Liver (tissue), 9 donors: Measurements from ENCODE around the gene SPP1. TPM values are rescaled to one million over a fixed set of nuclear protein-coding genes. Genes with fewer than 3 reads are reported as not detected.

Experiments
- DNase-seq: peaks from one replicate; pipeline ENCODE4 v3.0.0-alpha.2; 2017; ENCODE audit warnings: low spot score
- H3K27ac ChIP-seq, 2 donors: one replicate each; pipeline ENCODE4 v1.7.0; 2013; ENCODE audit warnings: inconsistent platforms in 2 of 2, low read length in 2 of 2, control low read depth in 1 of 2, low read depth in 1 of 2, mild to moderate bottlenecking in 1 of 2
- H3K27me3 ChIP-seq, 4 donors: one replicate each; pipeline versions ENCODE4 v1.6.1 to v1.7.0; 2013; ENCODE audit warnings: low read length in 3 of 4, inconsistent platforms in 1 of 4, mild to moderate bottlenecking in 1 of 4, moderate library complexity in 1 of 4; ENCODE audit not compliant: control insufficient read depth in 4 of 4, insufficient read depth in 4 of 4
- H3K36me3 ChIP-seq, 4 donors: one replicate each; pipeline versions ENCODE4 v1.6.1 to v1.7.0; 2013; ENCODE audit warnings: low read length in 3 of 4, mild to moderate bottlenecking in 3 of 4, low read depth in 1 of 4, moderate library complexity in 1 of 4; ENCODE audit not compliant: control insufficient read depth in 4 of 4, insufficient read depth in 3 of 4
- H3K4me1 ChIP-seq, 4 donors: one replicate each; pipeline versions ENCODE4 v1.6.1 to v1.7.0; 2013; ENCODE audit warnings: low read length in 3 of 4, mild to moderate bottlenecking in 3 of 4, moderate library complexity in 1 of 4; ENCODE audit not compliant: control insufficient read depth in 4 of 4, insufficient read depth in 4 of 4
- H3K4me3 ChIP-seq, 3 donors: one replicate each; pipeline versions ENCODE4 v1.6.1 to v1.7.0; 2013; ENCODE audit warnings: low read length in 3 of 3, control low read depth in 1 of 3, low read depth in 1 of 3, mild to moderate bottlenecking in 1 of 3
- H3K9ac ChIP-seq, 2 donors: one replicate each; pipeline ENCODE4 v1.7.0; 2013; ENCODE audit warnings: low read length in 2 of 2, mild to moderate bottlenecking in 2 of 2, moderate library complexity in 2 of 2, control low read depth in 1 of 2, low read depth in 1 of 2
- H3K9me3 ChIP-seq, 4 donors: one replicate each; pipeline versions ENCODE4 v1.6.1 to v1.7.0; 2013; ENCODE audit warnings: low read length in 3 of 4; ENCODE audit not compliant: control insufficient read depth in 4 of 4
- ATF3 ChIP-seq: IDR thresholded peaks from 2 replicates; pipeline ENCODE4 v1.6.1; 2016; ENCODE audit warnings: antibody characterized with exemption
- EGR1 ChIP-seq, 2 donors: IDR thresholded peaks; 2 replicates each; pipeline ENCODE4 v1.6.1; 2016 to 2018; ENCODE audit warnings: antibody characterized with exemption in 2 of 2, low read depth in 2 of 2
- FOXA1 ChIP-seq: IDR thresholded peaks from 2 replicates; pipeline ENCODE4 v1.6.1; 2016; ENCODE audit warnings: antibody characterized with exemption
- FOXA2 ChIP-seq: IDR thresholded peaks from 2 replicates; pipeline ENCODE4 v1.6.1; 2016; ENCODE audit warnings: antibody characterized with exemption
- HNF4A ChIP-seq, 2 donors: conservative IDR thresholded peaks; 2 replicates each; pipeline ENCODE4 v1.6.1; 2016; ENCODE audit warnings: antibody characterized with exemption in 2 of 2, mild to moderate bottlenecking in 2 of 2
- HNF4G ChIP-seq: IDR thresholded peaks from 2 replicates; pipeline ENCODE4 v1.6.1; 2016; ENCODE audit warnings: antibody characterized with exemption
- JUND ChIP-seq, 2 donors: IDR thresholded peaks; 2 replicates each; pipeline ENCODE4 v1.6.1; 2016; ENCODE audit warnings: antibody characterized with exemption in 2 of 2
- NR2F2 ChIP-seq: IDR thresholded peaks from 2 replicates; pipeline ENCODE4 v1.6.1; 2016; ENCODE audit warnings: antibody characterized with exemption
- RAD21 ChIP-seq, 2 donors: IDR thresholded peaks; 2 replicates each; pipeline ENCODE4 v1.6.1; 2016; ENCODE audit warnings: antibody characterized with exemption in 2 of 2, mild to moderate bottlenecking in 2 of 2
- REST ChIP-seq: IDR thresholded peaks from 2 replicates; pipeline ENCODE4 v1.6.1; 2016; ENCODE audit warnings: antibody characterized with exemption, mild to moderate bottlenecking
- RXRA ChIP-seq, 2 donors: IDR thresholded peaks; 2 replicates each; pipeline ENCODE4 v1.6.1; 2017 to 2018; ENCODE audit warnings: antibody characterized with exemption in 2 of 2, mild to moderate bottlenecking in 1 of 2
- SP1 ChIP-seq: IDR thresholded peaks from 2 replicates; pipeline ENCODE4 v1.6.1; 2018; ENCODE audit warnings: antibody characterized with exemption, mild to moderate bottlenecking
- TAF1 ChIP-seq: conservative IDR thresholded peaks from 2 replicates; pipeline ENCODE4 v1.6.1; 2016; ENCODE audit warnings: antibody characterized with exemption, mild to moderate bottlenecking
- YY1 ChIP-seq: IDR thresholded peaks from 2 replicates; pipeline ENCODE4 v1.6.1; 2016; ENCODE audit warnings: antibody characterized with exemption, mild to moderate bottlenecking
- ZBTB33 ChIP-seq: IDR thresholded peaks from 2 replicates; pipeline ENCODE4 v1.6.1; 2016; ENCODE audit warnings: antibody characterized with exemption
- WGBS: extraction: QIAGEN DNeasy Blood & Tissue Kit; methylation state at CpG from one replicate; pipeline ENCODE4 v1.1.7; 2013; 5-methylcytosine and 5-hydroxymethylcytosine counted together
- polyA plus RNA-seq, 2 donors: library from polyadenylated mRNA; stranded (reverse) in 1 of 2; unstranded in 1 of 2; fragments of 200-250 nt in 1 of 2; fragments of >200 nt in 1 of 2; fragmentation: Nextera tagmentation in 1 of 2; extraction: Ambion mirVana in 1 of 2; gene quantifications; one replicate each; pipeline versions ENCODE4 v1.2.1 to v1.2.3, GENCODE V29; 2013 to 2015
- total RNA-seq, 2 donors: library from RNA; depleted of rRNA; stranded (reverse); fragments of >200 nt; gene quantifications; one replicate each; pipeline ENCODE4 v1.2.3, GENCODE V29; 2014
- TF ChIP-seq, protein P1 (sequence below): IDR thresholded peaks from 2 replicates; pipeline ENCODE4 v1.6.1; 2016; ENCODE audit warnings: antibody characterized with exemption
- TF ChIP-seq, protein P2 (sequence below): fragments of 150-350 bp; IDR thresholded peaks from 2 replicates; pipeline ENCODE4 v1.5.1; 2017; ENCODE audit warnings: improper control_type of control experiment, low read depth, low read length; ENCODE audit not compliant: missing input control
- donor health status: healthy.
- donor health status: healthy.
- donor health status: healthy.
- donor health status: healthy.
- donor health status: healthy.

Gene SPP1
- total and polyA plus RNA-seq, 4 donors: 10.5 to 80.2 (median 27.5) TPM

- TF ChIP-seq NR2F2 (no peak), JUND (IDR thresholded peaks at IDR 0.05) (no peak), ZBTB33 (no peak)
- H3K27me3 ChIP-seq: no peaks in the 10 kb centered on the region
- no peak overlapping the region for H3K9ac ChIP-seq
- H3K4me3 ChIP-seq: no peak overlapping the region
- WGBS: 73% methylated on average over 6 of the region's 6 CpGs
- H3K27ac ChIP-seq: no peak overlapping the region
- no peaks in the 10 kb centered on the region for H3K9me3 ChIP-seq
- no peaks in the 10 kb centered on the region for H3K36me3 ChIP-seq
- DNase-seq: no peak
- H3K4me1 ChIP-seq: no peaks in the 10 kb centered on the region
Measured at GRCh38 chr4:87947381-87948160, 27.9 kb upstream of the SPP1 start.

DNA sequence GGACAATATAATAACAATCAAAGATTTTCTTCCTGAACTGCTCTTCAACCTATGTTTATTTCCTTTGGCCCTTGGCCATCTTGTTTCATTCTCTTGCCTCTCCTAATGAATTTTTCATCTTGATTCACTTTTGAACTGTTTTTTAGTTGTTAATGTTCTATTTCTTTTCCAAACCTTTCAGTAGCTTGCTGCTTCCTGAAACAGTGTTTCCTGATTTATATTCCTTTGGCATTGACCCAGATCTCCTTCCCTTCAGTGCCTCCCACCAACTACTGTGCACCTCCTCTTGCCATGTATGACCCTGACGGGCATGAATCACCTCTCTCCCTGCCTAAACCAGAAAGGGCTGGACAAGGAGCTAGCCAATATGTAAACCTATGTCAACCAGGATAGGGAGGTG, 25.6 kb upstream of the SPP1 start:
- no peak overlapping the region for H3K4me3 ChIP-seq
- no peaks in the 10 kb centered on the region for H3K27me3 ChIP-seq
- H3K9me3 ChIP-seq: no peaks in the 10 kb centered on the region
- WGBS: 54% methylated on average over 1 of the region's 1 CpG
- no peak for TF ChIP-seq ZBTB33
- TF ChIP-seq RAD21 (IDR thresholded peaks at IDR 0.05): no peak
- TF ChIP-seq EGR1 (IDR thresholded peaks at IDR 0.05; ENCODE audit: low read depth in 2 of 2): no peak
- TF ChIP-seq, protein P1, sequence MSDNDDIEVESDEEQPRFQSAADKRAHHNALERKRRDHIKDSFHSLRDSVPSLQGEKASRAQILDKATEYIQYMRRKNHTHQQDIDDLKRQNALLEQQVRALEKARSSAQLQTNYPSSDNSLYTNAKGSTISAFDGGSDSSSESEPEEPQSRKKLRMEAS: no peak
- no peak for TF ChIP-seq SP1
- TF ChIP-seq NR2F2: no peak
- no peak for TF ChIP-seq JUND (IDR thresholded peaks at IDR 0.05)
- TF ChIP-seq HNF4G: no peak
- no peak for TF ChIP-seq RXRA (IDR thresholded peaks at IDR 0.05)
- TF ChIP-seq HNF4A (conservative IDR thresholded peaks at IDR 0.05): no peak
- no peak for TF ChIP-seq TAF1
- no peaks in the 10 kb centered on the region for H3K36me3 ChIP-seq
- no peak overlapping the region for H3K27ac ChIP-seq
- H3K4me1 ChIP-seq: no peaks in the 10 kb centered on the region
- H3K9ac ChIP-seq: no peak overlapping the region
- DNase-seq: no peak

GRCh38 chr4:87950493-87950892, 25.0 kb upstream of the SPP1 start:
- Histone ChIP-seq H3K9ac (no peak overlapping the region), H3K27me3 (no peaks in the 10 kb centered on the region), H3K4me1 (no peaks in the 10 kb centered on the region), H3K36me3 (no peaks in the 10 kb centered on the region), H3K27ac (no peak overlapping the region), H3K4me3 (no peak overlapping the region), H3K9me3 (no peaks in the 10 kb centered on the region)
- no peak for DNase-seq
- TF ChIP-seq HNF4A (conservative IDR thresholded peaks at IDR 0.05) (no peak), HNF4G (no peak), ATF3 (no peak), EGR1 (IDR thresholded peaks at IDR 0.05; ENCODE audit: low read depth in 2 of 2) (no peak), SP1 (no peak), NR2F2 (no peak), RXRA (IDR thresholded peaks at IDR 0.05) (no peak), TAF1 (no peak), REST (no peak), FOXA1 (no peak), RAD21 (IDR thresholded peaks at IDR 0.05) (no peak), YY1 (no peak), FOXA2 (no peak)
- TF ChIP-seq, protein P2, sequence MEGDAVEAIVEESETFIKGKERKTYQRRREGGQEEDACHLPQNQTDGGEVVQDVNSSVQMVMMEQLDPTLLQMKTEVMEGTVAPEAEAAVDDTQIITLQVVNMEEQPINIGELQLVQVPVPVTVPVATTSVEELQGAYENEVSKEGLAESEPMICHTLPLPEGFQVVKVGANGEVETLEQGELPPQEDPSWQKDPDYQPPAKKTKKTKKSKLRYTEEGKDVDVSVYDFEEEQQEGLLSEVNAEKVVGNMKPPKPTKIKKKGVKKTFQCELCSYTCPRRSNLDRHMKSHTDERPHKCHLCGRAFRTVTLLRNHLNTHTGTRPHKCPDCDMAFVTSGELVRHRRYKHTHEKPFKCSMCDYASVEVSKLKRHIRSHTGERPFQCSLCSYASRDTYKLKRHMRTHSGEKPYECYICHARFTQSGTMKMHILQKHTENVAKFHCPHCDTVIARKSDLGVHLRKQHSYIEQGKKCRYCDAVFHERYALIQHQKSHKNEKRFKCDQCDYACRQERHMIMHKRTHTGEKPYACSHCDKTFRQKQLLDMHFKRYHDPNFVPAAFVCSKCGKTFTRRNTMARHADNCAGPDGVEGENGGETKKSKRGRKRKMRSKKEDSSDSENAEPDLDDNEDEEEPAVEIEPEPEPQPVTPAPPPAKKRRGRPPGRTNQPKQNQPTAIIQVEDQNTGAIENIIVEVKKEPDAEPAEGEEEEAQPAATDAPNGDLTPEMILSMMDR: no peak
- TF ChIP-seq, protein P1: no peak
